Pons (tissue), 1 donor: Measurements from ENCODE around the gene CZIB.
"Not testable (repeated sequence)": the region's sequence is repeated elsewhere in the genome, so short reads cannot be mapped to it uniquely, and the experiment has no call there.

ENCODE experiments used
- DNase-seq: peaks from one replicate; pipeline ENCODE4 v3.0.0-alpha.2; 2016; ENCODE audit warnings: low spot score

CZIB gene

GRCh38 chr1:53238197-53239155 lies 18.0 kb upstream of the CZIB start, which contains the start of gene MAGOH:
TSS of gene MAGOH (minus strand) at chr1:53238518. CDS start at chr1:53238448, 70 bp downstream.
- peak; percentile 94 for DNase-seq

DNA sequence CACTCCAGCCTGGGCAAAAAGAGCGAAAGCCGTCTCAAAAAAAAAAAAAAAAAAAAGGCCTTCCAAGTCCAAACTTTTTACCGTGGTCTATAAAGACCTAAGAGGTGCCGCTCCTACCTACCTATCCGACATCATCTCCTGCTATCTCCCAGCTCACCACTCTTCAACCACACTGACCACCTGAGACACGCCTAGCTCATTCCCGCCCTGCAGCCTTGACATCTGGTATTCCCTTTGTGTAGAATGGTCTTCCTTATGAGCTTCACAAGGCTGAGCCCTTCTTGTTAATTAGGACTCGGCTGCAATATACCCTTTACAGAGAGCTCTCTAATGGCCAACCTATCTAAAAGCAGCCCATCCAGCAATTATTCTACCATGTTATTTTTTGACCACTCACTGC lies 17.2 kb upstream of the CZIB start:
- DNase-seq, result no peak

- DNase-seq, result no peak
Observed at GRCh38 chr1:53220962-53221286, 490 bp upstream of the CZIB start.

DNA sequence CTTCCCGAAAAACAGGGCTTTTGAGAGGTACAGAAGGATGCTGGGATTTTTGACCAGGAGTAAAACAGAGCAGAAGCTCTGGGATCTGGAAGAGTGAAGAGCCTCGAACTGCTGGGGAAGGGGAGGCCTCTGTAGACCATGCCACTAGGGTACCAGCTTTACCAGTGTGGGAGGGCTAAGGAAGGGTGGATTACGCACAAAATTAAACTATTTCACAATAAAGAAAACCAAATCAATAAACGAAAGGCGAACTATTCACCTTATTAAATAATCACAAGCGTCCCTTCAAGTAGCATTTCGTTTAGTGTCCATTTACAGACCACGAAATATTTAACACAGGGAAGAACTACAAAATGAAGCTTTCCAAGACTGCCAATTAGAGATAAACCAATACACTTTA lies 723 bp downstream of the CZIB start:
- DNase-seq, result no peak

DNA sequence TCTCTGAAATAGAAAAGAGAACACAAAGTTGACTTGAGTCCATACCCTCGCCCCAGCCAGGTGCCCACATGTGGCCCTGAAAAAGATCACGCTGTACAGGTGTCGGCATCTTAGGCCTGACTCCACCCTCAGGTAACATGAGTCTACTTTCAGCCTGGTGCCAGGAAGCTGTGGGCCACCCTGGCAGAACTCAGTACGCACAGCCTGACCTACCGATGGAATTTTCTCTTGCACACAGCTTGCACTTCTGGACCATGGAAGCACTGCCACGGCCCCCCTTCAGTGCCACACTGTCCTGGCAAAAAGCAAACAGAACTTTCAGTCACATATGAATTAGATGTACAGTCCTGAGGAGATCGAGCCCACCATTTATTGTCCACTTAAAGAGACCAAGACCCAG lies 2.2 kb downstream of the CZIB start:
- DNase-seq, result no peak

DNA sequence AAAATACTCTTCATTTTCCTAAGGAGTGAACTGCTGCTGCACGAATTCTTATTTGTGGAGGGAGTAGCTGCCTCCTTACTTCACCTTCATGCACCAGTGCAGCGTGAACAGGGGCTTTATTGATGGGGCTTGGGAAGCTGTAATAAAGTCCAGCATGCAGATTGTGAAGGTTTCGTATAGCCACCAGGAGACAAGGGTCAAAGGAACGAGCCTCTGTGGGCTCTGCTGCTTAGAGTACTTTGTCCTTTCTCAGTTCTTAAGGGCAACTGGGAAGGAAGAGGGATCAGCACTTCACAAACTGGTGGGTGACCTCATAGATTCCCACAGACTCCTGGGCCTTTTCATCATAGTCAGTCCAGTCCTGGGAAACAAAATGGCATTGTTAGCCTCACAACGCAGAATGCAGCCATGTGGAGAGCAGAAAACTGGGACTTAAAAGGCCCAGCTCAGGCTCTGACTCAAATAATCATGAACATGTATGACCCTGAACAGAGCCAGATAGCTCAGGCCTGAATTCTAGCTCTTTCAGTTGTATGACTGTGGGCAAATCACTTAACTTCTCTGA lies 6.0 kb downstream of the CZIB start:
- DNase-seq, result peak; percentile 57

GRCh38 chr1:53210954-53211353 lies 9.5 kb downstream of the CZIB start:
- DNase-seq, result no peak

GRCh38 chr1:53210352-53210751 lies 10.1 kb downstream of the CZIB start:
- no peak for DNase-seq

GRCh38 chr1:53207726-53208125 lies 12.7 kb downstream of the CZIB start:
- no peak for DNase-seq

- DNase-seq, result no peak
Observed at GRCh38 chr1:53206735-53207379, 13.6 kb downstream of the CZIB start.

GRCh38 chr1:53206083-53206685 lies 14.2 kb downstream of the CZIB start:
- DNase-seq, result not testable (repeated sequence)

GRCh38 chr1:53205496-53205895 lies 14.9 kb downstream of the CZIB start:
- not testable (repeated sequence) for DNase-seq

DNA sequence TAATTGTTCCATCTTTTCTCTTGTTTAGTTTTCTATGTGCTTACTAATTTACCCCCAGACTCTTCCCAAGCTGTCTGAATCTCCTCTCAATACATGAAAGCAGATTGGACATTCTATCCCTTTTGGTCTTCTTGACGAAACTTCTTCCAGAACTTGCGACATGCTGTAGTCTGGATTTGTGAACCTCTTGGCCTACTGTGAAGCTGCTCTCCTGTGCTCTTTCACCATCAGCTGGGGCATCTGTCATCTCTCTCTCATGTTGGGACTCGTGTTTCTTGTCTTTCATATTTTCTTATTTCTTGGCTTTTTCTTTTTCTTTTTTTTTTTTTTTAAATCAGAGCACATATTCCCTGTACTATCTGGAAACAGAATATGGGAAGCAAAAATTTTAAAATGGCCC lies 17.0 kb downstream of the CZIB start:
- DNase-seq, result no peak

DNA sequence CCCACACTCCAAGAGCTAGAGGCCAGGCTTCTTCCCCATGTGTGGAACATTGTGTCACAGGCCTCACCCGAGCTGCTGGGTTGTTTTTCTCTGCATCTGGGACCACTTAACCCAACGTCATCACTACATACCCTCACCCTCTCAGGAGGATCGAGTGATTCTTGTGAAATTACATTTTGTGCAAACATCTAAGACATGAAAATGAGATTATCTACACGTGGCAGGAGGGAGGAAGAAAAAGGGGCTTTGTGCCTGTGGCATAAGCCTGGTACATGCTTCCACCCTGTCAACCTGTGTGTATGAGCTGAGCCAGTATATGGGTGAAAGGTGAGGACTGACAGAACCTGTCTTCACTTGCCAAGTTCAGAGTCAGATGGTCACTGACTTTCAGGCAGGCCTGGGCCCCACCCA lies 22.2 kb downstream of the CZIB start:
- DNase-seq, result no peak

GRCh38 chr1:53197291-53198200 lies 22.9 kb downstream of the CZIB start:
- DNase-seq, result no peak

GRCh38 chr1:53196485-53197290 lies 23.7 kb downstream of the CZIB start, which contains the start of gene CPT2:
TSS of gene CPT2 (plus strand) at chr1:53196824. CDS start at chr1:53196944, 120 bp downstream.
- peak; percentile 94 for DNase-seq

DNA sequence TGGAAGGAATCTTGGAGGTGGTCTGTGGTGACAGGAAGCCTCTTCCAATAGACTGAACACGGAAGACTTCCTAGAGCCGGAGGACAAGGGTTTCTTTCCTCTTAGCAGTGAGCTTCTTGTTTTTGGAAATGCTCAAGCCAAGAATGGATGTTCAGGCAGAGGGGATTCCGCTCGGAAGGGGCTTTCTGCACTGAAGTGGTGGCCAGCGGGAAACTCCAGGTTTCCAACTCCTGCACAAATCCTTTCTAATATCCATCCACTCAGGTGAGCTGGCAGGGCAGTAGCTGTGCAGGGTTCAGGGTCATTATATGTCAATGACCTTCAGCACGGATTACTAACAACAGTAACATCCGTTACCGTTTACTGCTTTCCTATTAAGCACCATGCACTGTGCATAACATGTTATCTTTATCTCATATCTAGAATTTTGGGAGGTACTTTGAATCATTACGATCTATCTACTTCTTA lies 24.4 kb downstream of the CZIB start:
- no peak for DNase-seq

- DNase-seq, result no peak
Observed at GRCh38 chr1:53195246-53196016, 25.0 kb downstream of the CZIB start.

- DNase-seq, result no peak
Observed at GRCh38 chr1:53190210-53190611, 30.2 kb downstream of the CZIB start.

- no peak for DNase-seq
Observed at GRCh38 chr1:53189061-53189460, 31.4 kb downstream of the CZIB start.
